ENCODE measurements around the gene LPP.

DNA sequence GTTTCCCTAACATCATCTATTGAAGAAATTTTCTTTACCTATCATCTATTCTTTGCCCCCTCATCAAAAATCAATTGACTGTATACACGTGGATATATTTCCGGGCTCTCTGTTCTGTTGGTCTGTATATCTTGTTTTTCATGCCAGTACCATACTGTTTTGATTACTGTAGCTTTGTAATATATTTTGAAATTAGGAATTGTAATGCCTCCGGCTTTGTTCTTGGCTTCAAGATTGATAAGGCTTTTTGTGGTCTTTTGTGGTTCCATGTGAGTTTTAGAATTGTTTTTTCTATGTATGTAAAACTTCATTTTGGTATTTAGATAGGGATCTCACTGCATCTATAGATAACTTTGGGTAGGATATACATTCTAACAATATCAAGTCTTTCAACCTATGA, 454.4 kb downstream of the LPP start:
- TF ChIP-seq CTCF (IDR thresholded peaks at IDR 0.05; ENCODE audit: low read depth, low read length, poor library complexity, severe bottlenecking) (no peak), EZH2phosphoT487 (IDR thresholded peaks at IDR 0.05; ENCODE audit: borderline replicate concordance, low read length) (no peak)
